ENCODE data around the gene PLXNA2.

- TF ChIP-seq CTCF (conservative IDR thresholded peaks at IDR 0.05; ENCODE audit: low read length) (no peak), EZH2phosphoT487 (IDR thresholded peaks at IDR 0.05; ENCODE audit: borderline replicate concordance, low read depth, low read length) (no peak)
Observed at GRCh38 chr1:208030288-208031091, 213.7 kb downstream of the PLXNA2 start.

Measured in OCI-LY7 (cell line).